HL-60/S4 (cell line): ENCODE results near the gene DOCK8.
"Not testable (repeated sequence)": the region's sequence is repeated elsewhere in the genome, so short reads cannot be mapped to it uniquely, and the experiment has no call there.

Experiments used
- in situ Hi-C: fragments of 300-500 bp; cut with MboI; formaldehyde crosslinking; loops from 2 replicates; pipeline ENCODE4 v1.14.3; 2022; ENCODE audit warnings: low sequenced_read_pairs

The DOCK8 gene

DNA sequence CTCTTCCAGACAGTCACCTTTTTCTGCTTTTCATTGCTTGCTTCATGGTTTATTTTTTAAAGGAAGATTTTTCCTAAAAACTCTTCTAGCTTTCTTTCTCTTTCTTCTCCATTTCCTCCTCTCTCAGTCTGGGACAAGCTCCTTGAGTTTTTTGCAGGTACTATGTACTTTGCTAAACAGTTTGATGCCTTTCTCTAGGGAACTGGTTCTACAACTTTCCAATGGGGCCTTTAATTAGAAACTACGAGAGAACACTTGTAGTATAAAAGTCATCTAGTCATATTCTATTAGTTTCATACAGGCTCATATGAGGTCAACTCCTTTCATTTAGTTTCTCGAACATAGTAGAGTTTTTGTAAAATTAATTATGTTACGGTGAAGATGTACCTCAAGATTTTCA, 189.6 kb downstream of the DOCK8 start:
- in situ Hi-C loops: no loop called here

DNA sequence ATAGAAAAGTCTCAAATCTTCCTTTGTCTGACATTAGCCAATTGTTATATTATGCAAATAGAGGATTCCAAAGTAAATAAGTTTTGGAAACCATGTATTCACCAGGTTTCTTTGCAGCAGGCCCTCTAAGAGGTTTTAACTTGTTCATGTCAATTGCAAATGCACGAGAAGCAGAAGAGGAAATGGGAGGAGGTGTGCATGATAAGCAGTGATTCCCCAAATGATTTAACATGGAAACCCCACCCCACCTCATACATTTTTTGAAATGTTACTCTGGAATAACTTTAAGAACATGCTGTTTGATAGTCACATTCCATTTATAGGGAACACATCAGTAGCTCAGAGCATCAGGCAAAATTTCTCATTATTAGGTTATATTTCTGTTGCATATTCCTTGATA, 190.7 kb downstream of the DOCK8 start:
- in situ Hi-C loops: no loop called here

DNA sequence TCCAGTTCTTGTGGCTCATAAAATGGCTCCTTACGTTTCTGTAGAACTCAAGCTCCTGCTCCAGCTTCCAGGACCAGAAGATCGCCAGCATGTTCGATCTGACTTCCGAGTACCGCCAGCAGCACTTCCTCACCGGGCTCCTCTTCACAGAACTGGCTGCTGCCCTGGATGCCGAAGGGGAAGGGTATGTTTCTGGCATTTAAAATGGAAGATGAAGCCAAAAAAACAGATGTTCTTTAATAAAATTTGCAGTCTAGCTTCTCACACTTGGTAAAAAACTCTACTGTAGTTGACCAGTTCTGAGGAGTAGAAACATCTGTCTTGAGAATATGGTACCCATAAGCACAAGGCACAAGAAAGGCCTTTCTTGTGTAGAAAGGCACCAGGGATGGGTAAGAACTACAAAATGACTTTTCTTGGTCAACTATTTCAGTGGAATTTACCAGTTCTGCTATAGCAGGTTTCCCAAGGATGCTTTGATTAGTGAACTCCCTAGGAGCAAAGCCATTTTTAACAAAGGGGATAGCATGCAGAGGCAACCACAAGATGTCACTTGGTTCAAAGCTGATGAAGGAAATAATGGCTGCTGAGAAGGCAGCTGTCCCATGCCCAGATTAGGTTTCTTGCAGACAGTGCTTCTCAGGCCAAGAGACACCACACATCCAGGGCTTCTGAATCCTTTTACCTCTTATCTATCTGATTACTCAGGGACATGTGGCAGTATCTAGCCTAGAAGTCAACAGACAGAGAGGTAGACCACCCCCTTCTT, 192.4 kb downstream of the DOCK8 start:
- in situ Hi-C loops: no loop called here

DNA sequence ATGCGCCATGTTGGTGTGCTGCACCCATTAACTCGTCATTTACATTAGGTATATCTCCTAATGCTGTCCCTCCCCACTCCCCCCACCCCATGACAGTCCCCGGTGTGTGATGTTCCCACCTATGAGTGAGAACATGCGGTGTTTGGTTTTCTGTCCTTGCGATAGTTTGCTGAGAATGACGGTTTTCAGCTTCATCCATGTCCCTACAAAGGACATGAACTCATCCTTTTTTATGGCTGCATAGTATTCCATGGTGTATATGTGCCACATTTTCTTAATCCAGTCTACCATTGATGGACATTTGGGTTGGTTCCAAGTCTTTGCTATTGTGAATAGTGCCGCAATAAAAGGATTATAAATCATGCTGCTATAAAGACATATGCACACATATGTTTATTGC, 195.0 kb downstream of the DOCK8 start:
- in situ Hi-C loops: not testable (repeated sequence)

DNA sequence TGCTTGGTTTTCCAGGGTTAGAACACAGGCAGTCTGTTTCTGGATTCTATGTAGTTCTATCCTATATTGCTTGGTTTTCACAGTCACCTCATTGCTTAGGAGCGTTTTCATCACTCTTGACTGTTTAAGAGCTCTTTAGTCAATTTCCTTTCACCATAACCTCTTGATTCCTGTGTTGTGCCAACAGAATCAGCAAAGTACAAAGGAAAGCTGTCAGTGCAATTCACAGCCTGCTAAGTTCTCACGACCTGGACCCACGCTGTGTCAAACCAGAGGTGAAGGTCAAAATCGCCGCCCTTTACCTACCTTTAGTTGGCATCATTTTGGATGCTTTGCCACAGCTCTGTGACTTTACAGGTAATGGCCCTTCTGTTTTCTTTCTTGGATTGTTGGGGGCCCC, 199.9 kb downstream of the DOCK8 start:
- in situ Hi-C loops: no loop called here

DNA sequence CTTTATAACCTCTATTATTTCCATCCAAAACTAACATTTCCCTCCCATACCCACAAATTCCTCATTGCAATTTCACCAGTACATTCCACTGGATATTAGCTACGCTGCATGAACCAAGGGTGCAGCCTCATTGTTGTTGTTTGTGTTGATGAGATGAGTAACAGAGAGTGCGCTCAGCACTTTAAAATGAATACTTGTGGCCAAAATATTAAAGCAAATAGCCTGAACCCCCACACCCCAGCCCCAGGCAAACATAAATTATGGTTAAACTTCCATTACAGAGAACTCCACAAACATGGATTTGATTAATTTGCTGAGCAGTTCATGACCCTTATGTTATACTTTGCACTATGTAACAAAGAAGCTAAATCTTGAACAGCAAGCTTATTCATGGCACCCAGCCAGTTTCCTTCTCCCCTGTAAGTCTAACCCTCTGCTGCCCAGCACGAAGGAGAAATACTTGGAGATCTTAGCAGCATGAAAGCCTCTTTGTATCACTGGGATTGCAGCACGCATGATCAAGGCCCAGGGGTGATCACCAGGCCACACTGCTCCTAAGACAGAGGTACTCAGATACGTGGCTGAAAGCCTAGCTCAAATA, 205.0 kb downstream of the DOCK8 start:
- in situ Hi-C loops: no loop called here

DNA sequence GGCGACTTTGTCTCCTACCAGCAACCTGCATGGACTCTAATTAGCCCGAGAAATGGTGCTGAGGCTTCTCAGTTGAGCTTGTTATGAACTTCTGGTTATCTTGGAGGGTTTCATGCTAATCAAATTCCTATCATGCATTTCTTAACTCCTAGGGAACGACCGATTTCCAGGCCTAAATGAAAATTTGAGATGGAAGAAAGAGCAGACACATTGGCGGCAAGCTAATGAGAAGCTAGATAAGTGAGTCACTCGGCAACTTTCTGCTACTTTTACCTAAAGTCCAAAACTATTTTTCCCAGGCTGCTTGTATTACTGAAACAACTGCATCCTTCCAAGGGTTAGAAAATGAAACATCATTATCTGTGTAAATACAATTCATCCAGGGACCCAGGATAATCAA, 207.2 kb downstream of the DOCK8 start:
- in situ Hi-C loops: no loop called here

DNA sequence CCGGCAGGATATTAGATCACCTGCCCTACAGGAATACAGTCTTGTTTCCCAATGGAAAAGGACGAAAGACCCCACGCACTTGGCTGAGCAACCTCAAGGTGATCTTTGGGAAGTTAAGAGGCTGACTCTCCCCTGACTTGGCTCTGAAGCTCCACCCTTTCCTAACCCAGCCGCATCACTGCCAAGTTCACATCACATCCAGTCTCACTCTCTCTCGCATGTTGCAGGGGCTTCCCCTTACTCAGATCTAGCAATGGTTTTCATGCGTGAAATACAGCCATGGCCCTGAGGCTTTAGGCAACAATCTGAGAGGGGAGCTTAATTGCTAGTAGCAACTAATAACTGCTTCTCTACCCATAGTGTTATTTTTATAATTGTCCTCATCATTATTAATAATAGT, 211.6 kb downstream of the DOCK8 start:
- in situ Hi-C loops: no loop called here

DNA sequence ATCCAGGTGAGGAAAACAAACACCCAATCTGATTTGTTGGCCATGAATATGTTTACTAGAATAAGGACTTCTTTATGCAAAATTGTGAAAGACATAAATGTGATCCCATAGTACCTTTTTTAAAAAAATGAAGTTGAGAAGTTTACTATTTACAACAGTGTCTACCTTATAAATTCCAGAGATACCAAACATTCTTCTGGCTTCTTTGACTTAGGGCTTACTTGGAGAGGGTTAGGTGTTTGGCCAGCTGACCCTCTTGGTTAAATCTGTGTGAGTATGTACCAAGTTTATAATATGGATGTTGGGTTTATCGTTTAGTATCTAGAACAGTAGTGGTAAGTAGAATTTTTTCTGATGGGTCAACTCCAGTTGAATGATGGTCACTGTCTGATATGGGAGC, 212.3 kb downstream of the DOCK8 start:
- in situ Hi-C loops: no loop called here

DNA sequence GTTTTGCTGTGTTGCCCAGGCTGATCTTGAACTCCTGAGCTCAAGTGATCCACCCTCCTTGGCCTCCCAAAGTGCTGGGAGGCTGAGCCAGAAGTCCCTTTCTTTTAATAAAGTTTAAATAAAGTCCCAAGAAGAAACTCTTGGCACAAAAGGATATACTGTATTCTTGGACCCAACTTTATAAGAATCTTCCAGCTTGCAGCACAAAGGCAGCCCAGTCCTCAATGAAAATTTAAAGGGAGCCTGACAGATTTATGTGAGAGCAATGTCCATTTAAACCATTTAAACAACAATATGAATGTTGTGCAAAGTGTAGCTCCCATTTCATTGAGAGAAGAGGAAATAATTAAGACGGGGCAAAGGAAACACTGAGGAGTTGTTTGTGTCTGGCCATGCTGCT, 217.0 kb downstream of the DOCK8 start:
- in situ Hi-C loops: no loop called here

DNA sequence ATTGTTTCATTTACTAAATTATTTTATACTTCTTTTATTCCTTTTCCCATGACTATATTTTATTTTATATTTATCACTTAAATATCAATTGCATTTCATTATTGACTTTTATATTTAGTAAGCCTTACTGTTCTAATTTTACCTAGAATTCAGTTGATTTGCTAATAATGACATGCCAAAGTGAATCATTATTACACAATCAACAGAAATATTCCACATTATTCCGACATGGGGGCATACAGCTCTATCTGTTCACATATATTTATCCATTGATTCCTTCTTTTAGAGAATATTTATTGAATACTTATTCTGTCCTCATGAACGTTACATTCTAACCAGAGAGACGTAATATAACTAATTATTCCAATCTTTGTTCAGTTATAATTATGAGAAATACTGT, 221.8 kb downstream of the DOCK8 start:
- in situ Hi-C loops: no loop called here

DNA sequence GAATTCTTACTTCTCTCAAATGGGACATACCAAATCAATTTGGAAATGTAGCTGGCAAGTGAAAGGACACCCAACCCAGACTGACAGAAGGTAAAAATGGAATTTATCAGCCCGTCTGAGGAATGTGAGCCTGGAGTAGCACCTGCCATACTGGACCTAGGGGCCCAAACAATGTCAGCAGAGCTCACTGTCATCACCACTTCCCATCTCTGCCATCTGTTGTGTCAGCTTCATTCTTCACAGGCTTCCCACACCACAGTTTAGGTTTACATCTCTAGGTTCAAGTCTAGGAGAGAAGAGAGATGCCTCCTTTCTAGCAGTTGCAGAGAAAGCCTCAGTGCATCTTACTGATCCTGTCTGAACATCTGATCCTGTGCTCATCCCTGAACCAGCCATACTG, 222.4 kb downstream of the DOCK8 start:
- in situ Hi-C loops: no loop called here

DNA sequence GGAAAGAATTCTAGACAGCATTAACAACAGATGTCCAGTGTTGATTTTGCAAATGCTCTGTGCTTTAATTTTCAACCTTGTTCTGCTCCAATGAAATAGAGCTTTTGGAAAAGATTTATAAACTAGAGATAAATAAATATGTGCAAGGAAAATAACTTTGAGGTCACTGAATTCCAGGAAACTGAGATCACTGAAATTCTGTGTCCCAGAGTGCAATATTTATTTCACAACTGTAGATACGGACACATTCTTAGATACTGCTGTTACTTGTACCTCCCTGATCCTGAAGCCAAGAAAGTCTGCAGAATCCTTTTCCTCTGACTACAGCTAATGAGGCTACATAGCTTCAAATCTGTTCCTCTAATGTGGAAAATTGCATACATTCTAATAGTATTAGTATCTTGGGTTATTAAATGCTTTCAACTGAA, 222.9 kb downstream of the DOCK8 start:
- in situ Hi-C loops: no loop called here

DNA sequence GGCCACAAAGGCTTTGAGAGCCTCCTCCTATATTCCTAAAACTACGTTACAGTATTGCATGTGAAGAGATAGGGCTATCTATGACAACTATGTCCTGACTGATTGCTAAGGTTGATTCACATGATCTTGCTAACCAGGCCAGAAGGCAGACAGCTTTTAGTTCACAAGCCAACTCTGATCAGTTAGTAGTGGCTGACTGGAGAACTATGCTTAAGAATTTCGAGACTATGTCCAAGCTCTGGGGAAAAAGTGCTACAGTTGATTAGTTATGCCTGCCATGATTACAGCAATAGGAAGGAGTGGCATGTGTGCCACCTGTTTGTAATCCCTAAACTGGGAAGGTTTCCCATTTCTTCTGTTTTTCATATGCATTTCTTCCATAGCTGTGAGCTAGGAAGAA, 223.4 kb downstream of the DOCK8 start:
- in situ Hi-C loops: no loop called here

DNA sequence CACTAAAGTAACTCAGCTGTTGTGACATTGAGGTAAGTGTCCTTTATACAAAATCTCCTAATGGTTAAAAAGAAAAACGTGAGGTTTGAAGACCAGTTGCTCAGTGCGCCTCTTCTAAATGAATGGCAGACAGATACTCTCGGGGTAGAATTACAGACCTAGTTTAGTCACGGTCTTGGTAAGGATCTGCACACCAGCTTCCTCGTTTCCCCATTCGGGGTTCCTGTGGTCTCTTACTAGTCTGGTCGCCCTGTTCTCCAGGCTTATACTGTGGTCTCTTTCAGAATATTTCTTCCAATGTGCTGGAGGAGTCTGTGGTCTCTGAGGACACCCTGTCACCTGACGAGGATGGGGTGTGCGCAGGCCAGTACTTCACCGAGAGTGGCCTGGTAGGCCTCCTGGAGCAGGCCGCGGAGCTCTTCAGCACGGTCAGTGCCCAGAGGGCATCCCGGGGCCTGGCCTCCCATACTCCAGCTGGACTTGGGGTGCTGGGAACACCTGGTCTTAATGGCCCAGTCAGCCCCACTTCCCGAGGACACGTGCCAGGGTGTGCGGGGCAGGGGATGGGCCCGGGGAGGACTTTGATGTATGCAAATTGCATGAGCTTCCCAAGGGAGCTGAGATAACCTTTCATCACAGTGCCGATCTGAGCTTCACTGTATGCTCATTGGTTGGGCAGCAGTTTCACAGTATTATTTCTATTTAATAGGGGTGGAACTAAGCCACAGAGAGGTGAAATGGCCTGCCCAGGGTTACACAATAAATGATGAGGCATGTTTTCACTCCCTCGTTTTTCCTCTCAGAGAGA, 224.5 kb downstream of the DOCK8 start:
- in situ Hi-C loops: no loop called here

DNA sequence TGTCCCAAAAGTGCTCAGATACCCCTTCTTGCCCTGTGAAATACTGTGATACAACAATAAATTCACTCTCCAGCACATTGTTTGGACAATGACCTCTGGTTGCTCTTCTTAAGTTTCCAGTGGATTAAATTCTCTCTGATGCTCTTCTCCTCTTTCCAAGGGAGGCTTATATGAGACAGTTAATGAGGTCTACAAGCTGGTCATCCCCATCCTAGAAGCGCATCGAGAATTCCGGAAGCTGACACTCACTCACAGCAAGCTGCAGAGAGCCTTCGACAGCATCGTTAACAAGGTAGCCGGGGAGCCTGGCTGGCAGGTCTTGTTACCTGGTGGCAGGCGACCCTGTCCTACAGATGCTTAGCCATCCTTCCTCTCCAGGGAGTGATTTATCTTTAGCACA, 226.5 kb downstream of the DOCK8 start:
- in situ Hi-C loops: no loop called here

DNA sequence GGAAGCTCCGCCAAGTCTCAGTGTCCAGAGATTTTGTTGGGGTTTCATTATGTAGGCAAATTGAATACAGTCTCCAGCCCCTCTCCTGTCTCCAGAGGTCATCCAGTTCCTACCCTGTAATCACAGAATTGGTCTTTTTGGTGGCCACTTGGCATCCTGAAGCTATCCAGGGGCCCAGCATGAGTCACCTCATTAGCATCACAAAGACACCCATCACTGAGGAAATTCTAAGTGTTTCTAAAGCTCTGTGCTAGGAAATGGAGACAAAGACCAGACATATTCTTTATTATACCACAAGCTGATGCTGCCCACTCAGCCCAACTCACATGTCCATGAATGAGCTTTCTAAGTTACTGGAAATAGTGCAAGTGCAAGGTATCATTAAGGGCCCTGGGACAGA, 229.9 kb downstream of the DOCK8 start:
- in situ Hi-C loops: no loop called here

DNA sequence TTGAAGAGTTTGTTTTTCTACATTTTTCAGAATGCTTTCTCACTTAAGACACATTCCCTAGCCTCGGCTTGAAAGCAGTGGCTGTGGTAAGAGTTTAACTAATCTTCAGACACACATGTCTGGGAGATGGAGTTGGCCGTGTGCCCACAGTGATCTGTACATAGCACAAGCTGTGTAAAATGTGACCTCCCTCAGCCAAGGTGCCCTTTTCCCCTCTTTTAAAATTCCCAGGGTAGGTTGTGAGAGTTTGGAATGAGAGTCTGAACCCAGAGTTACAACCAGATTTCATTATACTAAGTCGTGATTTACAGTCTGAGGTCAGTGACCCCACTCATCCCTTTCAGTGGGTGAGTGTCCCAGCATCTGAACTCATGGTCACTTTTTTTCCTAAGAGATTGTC, 230.4 kb downstream of the DOCK8 start:
- in situ Hi-C loops: no loop called here

DNA sequence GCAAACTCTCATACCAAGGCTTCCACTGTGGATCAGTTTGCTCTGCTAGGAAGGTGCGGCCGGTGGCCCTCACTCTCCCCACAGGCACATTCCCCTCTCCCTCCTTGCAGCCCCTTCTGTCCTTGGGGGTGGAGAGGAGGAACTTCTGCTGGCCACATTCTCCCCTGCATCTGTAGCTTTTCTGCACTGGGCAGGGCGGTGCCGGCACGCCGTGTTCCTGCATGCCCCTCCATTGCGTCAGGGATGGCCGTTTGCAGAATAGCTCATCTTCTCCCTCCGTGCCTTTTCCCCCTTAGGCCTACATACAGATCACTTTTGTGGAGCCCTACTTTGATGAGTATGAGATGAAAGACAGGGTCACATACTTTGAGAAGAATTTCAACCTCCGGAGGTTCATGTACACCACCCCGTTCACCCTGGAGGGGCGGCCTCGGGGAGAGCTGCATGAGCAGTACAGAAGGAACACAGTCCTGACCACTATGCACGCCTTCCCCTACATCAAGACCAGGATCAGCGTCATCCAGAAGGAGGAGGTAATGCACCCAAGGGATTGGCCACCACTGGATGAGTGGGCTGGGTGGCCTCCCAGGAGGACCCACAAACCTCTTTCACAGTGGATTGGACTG, 231.5 kb downstream of the DOCK8 start:
- in situ Hi-C loops: no loop called here

DNA sequence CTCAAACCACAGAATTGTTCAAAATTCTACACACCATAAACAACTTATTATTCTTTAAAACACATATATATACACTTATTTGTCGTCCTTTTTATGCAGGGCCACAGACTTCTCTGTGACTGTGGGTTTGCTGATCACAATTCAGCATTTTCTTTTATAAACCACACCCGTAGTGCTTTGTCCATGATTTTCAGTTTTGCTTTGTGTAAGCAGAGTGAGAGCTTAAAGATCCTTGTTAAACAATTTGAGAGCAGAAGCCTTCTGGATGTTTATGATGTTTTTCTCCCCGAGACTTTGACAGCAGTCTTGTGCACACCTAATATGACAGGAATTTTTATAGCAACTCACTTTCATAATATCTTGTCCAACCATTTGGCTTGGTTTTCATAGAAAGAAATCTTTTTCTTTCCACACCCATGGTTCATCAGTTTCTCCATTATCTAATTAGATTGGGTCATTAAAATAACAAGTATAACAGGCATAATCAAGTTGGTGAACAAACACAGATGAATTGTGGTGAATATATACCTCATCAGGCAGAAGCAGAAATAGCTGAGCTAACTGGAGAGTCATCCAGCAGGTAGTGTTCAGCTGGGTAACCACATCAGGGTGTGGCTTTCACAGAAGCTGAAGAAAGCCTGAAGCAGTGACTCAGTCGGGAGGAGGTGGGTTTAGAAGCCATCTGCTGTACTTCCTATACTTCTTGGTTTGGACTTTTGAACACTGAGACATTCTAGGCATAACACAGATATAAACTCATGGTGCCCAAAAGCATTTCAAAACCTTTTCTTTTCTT, 232.8 kb downstream of the DOCK8 start:
- in situ Hi-C loops: no loop called here

DNA sequence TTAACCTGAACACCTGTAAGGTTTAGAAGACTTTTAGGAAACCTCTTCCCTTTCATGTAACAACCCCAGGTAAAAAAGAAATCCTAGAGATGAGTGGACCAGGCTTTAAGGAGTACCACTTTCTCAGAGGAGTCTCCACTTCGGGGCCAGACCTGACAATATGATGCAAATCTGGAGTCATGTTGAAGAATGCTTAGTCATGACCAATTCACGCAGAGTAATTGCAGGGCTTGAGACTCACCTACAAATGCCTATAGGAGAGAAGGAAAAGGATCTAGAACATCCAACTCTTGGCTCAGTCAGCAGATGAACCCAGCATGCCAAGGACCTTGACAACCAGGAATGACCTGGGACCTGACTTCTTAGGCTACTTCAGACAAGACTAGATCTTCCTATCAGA, 235.4 kb downstream of the DOCK8 start:
- in situ Hi-C loops: no loop called here
